HL-60 (cell line): Measurements from ENCODE around the gene HIRA.

Experiments
- DNase-seq, 2 experiments: peaks; one replicate each; pipeline ENCODE4 v3.0.0-alpha.2; 2010 to 2020; ENCODE audit warnings: low read depth in 1 of 2, low spot score in 1 of 2
- H3K27ac ChIP-seq: fragments of 250-450 bp; sonication (Bioruptor Pico); replicated peaks from 2 replicates; pipeline ENCODE4 v1.5.1; 2020; ENCODE audit warnings: mild to moderate bottlenecking, moderate library complexity
- H3K27me3 ChIP-seq: fragments of 250-450 bp; sonication (Bioruptor Pico); 2 replicates; pipeline ENCODE4 v1.5.1; 2021; ENCODE audit warnings: mild to moderate bottlenecking, moderate library complexity; ENCODE audit not compliant: insufficient read depth, poor library complexity, severe bottlenecking
- H3K4me3 ChIP-seq: replicated peaks from 2 replicates; pipeline ENCODE4 v1.5.1; 2011; ENCODE audit warnings: mild to moderate bottlenecking, control low read depth, low read length; ENCODE audit not compliant: insufficient read depth
- CTCF ChIP-seq: IDR thresholded peaks from one replicate; pipeline ENCODE4 v1.5.1; 2011; ENCODE audit warnings: low read length, control low read depth, inconsistent platforms; ENCODE audit not compliant: insufficient read depth
- GABPA ChIP-seq: IDR thresholded peaks from 2 replicates; pipeline ENCODE4 v1.6.1; 2012; ENCODE audit warnings: low read depth
- POLR2AphosphoS5 ChIP-seq: IDR thresholded peaks from 2 replicates; pipeline ENCODE4 v1.6.1; 2012; ENCODE audit warnings: low read depth
- SPI1 ChIP-seq: IDR thresholded peaks from 2 replicates; pipeline ENCODE4 v1.6.1; 2012; ENCODE audit warnings: low read depth, mild to moderate bottlenecking, borderline replicate concordance
- TF ChIP-seq, protein P1 (sequence below): IDR thresholded peaks from 2 replicates; pipeline ENCODE4 v1.6.1; 2012; ENCODE audit warnings: low read depth; ENCODE audit not compliant: insufficient replicate concordance

The HIRA gene

DNA sequence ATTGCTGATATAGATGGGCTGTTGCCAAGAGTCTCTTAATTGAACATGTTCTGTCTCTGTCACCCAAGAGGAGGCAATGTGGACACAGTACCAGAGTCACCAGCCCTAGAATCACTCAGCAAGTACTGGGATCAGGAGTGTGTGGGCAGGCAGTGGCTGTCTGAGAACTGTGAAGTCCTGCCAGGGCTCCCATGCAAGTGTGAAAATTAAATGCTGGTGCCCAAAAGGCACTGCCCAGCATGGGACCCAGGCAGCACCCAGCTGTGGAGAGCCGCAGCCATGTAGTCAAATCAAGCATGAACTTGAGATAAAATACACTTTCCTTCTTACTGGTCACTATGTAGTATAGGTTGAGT, 19.9 kb downstream of the HIRA start:
- Histone ChIP-seq H3K27ac (no peak overlapping the region), H3K27me3 (no peaks in the 10 kb centered on the region), H3K4me3 (no peak overlapping the region)
- no peak for TF ChIP-seq GABPA
- no peak for TF ChIP-seq CTCF
- TF ChIP-seq SPI1: no peak
- no peak for TF ChIP-seq POLR2AphosphoS5
- TF ChIP-seq, protein P1, sequence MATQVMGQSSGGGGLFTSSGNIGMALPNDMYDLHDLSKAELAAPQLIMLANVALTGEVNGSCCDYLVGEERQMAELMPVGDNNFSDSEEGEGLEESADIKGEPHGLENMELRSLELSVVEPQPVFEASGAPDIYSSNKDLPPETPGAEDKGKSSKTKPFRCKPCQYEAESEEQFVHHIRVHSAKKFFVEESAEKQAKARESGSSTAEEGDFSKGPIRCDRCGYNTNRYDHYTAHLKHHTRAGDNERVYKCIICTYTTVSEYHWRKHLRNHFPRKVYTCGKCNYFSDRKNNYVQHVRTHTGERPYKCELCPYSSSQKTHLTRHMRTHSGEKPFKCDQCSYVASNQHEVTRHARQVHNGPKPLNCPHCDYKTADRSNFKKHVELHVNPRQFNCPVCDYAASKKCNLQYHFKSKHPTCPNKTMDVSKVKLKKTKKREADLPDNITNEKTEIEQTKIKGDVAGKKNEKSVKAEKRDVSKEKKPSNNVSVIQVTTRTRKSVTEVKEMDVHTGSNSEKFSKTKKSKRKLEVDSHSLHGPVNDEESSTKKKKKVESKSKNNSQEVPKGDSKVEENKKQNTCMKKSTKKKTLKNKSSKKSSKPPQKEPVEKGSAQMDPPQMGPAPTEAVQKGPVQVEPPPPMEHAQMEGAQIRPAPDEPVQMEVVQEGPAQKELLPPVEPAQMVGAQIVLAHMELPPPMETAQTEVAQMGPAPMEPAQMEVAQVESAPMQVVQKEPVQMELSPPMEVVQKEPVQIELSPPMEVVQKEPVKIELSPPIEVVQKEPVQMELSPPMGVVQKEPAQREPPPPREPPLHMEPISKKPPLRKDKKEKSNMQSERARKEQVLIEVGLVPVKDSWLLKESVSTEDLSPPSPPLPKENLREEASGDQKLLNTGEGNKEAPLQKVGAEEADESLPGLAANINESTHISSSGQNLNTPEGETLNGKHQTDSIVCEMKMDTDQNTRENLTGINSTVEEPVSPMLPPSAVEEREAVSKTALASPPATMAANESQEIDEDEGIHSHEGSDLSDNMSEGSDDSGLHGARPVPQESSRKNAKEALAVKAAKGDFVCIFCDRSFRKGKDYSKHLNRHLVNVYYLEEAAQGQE: no peak
- no peak for DNase-seq

DNA sequence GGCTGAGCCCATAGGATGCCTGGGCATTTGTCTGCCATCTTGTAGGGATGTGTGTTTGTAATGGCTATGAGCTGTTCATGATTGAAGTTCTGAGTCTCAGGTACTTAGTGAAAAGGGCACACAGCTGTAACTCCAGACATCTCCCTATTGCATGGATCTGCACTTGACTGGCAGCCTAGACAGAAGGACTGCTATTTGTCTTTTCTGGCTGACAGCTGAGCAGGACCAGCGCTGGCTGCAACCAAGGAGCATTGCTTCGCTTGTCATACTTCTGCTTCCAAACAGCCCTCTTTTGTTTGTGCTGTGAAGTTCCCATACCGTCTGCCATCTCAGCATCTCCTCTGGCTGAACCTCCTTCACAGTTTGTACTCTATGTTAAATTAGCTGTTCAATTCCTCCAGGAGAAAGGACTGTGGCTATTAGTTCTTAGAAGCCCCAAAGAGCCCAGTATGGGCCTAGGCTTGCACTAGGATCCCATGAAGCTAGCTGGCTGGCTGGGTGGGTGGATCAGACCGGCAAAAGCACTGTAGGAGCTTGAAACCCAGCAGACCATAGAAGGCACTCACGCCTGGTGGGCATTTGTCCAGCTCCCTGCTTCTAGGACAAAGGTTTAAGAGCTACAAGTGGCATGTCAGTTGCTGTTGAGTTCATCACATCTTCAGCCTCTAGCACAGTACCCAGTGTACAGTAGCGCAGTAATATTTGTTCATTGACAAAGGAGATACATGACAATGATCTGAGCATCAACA, 20.4 kb downstream of the HIRA start:
- no peaks in the 10 kb centered on the region for H3K27me3 ChIP-seq
- no peak overlapping the region for H3K27ac ChIP-seq
- no peak overlapping the region for H3K4me3 ChIP-seq
- DNase-seq: no peak
- no peak for TF ChIP-seq POLR2AphosphoS5
- TF ChIP-seq SPI1: no peak
- TF ChIP-seq GABPA: no peak
- TF ChIP-seq CTCF: no peak
- TF ChIP-seq, protein P1: no peak

- DNase-seq: no peak
- Histone ChIP-seq H3K4me3 (no peak overlapping the region), H3K27me3 (no peaks in the 10 kb centered on the region), H3K27ac (no peak overlapping the region)
- TF ChIP-seq CTCF (no peak), GABPA (no peak), SPI1 (no peak), POLR2AphosphoS5 (no peak)
- TF ChIP-seq, protein P1: no peak
Measured at GRCh38 chr22:19407649-19408606, 23.6 kb downstream of the HIRA start.
